Bronchial epithelial cell (primary cell): ENCODE data around the gene DDR1. TPM values are rescaled to one million over a fixed set of nuclear protein-coding genes. Genes with fewer than 3 reads are reported as not detected.
A peak's percentile ranks its signal among the peaks of the same experiment; 100 is the strongest.
"Not testable (repeated sequence)": the region's sequence is repeated elsewhere in the genome, so short reads cannot be mapped to it uniquely, and the experiment has no call there.

Experiments used
- DNase-seq: peaks from one replicate; pipeline ENCODE4 v3.0.0-alpha.2; 2010; ENCODE audit warnings: low read depth
- FAIRE-seq: peaks from 2 replicates; lab custom pipeline; 2011; peaks lifted over from hg19 to GRCh38; lab: Jason Lieb, UNC
- H3K27me3 ChIP-seq: 2 replicates; pipeline ENCODE4 v1.5.1; 2011; ENCODE audit warnings: low read length; ENCODE audit not compliant: control insufficient read depth, insufficient read depth
- H3K36me3 ChIP-seq: 2 replicates; pipeline ENCODE4 v1.5.1; 2011; ENCODE audit warnings: low read length; ENCODE audit not compliant: control insufficient read depth, insufficient read depth
- H3K4me3 ChIP-seq: 2 replicates; pipeline ENCODE4 v1.5.1; 2011; ENCODE audit warnings: mild to moderate bottlenecking, low read depth, low read length, control low read depth
- total RNA-seq: library from RNA; depleted of rRNA; stranded (reverse); fragments of >200 nt; gene quantifications from 2 replicates; pipeline ENCODE4 v1.2.1, GENCODE V29; 2014
- TF ChIP-seq, protein P1 (sequence below): IDR thresholded peaks from 2 replicates; pipeline ENCODE4 v1.5.1; 2011; ENCODE audit warnings: mild to moderate bottlenecking, moderate library complexity, low read length, control low read depth, inconsistent platforms; ENCODE audit not compliant: insufficient read depth, severe bottlenecking

DDR1 gene
- total RNA-seq, 1 donor from 2014 or later = 149 TPM

GRCh38 chr6:30897882-30898281, 13.6 kb downstream of the DDR1 start:
- no peak overlapping the region for H3K4me3 ChIP-seq
- DNase-seq (no peak), FAIRE-seq (no peak)
- peaks cover 44% of the 10 kb centered on the region for H3K36me3 ChIP-seq
- no peaks in the 10 kb centered on the region for H3K27me3 ChIP-seq
- TF ChIP-seq, protein P1, sequence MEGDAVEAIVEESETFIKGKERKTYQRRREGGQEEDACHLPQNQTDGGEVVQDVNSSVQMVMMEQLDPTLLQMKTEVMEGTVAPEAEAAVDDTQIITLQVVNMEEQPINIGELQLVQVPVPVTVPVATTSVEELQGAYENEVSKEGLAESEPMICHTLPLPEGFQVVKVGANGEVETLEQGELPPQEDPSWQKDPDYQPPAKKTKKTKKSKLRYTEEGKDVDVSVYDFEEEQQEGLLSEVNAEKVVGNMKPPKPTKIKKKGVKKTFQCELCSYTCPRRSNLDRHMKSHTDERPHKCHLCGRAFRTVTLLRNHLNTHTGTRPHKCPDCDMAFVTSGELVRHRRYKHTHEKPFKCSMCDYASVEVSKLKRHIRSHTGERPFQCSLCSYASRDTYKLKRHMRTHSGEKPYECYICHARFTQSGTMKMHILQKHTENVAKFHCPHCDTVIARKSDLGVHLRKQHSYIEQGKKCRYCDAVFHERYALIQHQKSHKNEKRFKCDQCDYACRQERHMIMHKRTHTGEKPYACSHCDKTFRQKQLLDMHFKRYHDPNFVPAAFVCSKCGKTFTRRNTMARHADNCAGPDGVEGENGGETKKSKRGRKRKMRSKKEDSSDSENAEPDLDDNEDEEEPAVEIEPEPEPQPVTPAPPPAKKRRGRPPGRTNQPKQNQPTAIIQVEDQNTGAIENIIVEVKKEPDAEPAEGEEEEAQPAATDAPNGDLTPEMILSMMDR = no peak

DNA sequence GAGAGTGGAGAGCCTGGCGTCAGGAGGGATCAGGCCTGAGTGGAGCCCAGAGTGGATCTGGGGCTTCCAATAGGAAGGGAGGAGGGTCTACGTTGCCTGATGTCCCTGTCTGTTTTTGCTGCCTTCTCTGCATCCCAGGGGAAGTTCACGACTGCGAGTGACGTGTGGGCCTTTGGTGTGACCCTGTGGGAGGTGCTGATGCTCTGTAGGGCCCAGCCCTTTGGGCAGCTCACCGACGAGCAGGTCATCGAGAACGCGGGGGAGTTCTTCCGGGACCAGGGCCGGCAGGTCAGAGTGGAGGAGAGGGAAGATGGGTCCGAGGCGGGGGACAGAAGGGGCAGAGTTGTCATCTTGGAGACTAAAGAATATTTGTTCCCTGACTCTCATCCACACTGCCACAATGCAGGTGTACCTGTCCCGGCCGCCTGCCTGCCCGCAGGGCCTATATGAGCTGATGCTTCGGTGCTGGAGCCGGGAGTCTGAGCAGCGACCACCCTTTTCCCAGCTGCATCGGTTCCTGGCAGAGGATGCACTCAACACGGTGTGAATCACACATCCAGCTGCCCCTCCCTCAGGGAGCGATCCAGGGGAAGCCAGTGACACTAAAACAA, 14.5 kb downstream of the DDR1 start:
- no peak for DNase-seq
- Histone ChIP-seq H3K36me3 (peaks cover 36% of the 10 kb centered on the region), H3K27me3 (no peaks in the 10 kb centered on the region), H3K4me3 (no peak overlapping the region)
- no peak for FAIRE-seq
- TF ChIP-seq, protein P1 = no peak

- H3K27me3 ChIP-seq = no peaks in the 10 kb centered on the region
- DNase-seq (no peak), FAIRE-seq (no peak)
- H3K4me3 ChIP-seq = no peak overlapping the region
- H3K36me3 ChIP-seq = peaks cover 21% of the 10 kb centered on the region
- TF ChIP-seq, protein P1 = no peak
Measured at GRCh38 chr6:30900863-30901417, 16.6 kb downstream of the DDR1 start.

- Histone ChIP-seq H3K27me3 (no peaks in the 10 kb centered on the region), H3K36me3 (peaks cover 20% of the 10 kb centered on the region), H3K4me3 (no peak overlapping the region)
- FAIRE-seq (no peak), DNase-seq (no peak)
- TF ChIP-seq, protein P1 = no peak
Measured at GRCh38 chr6:30901436-30901835, 17.1 kb downstream of the DDR1 start.

DNA sequence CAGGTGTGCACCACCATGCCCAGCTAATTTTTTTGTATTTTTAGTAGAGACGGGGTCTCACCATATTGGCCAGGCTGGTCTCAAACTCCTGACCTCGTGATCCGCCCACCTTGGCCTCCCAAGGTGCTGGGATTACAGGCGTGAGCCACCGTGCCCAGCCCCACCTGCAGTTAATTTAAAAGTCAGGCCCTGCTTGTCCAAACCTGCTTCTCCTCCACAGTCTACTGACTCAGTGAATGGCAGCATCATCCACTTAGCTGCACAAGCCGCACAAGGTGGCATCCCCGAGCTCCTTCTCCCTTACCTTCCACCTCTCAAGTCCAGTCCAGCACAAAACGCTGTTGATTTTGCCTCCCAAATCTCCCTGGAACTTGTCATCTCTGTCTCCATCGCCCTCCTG, 17.9 kb downstream of the DDR1 start:
- peak; percentile 84 for DNase-seq
- H3K36me3 ChIP-seq = peaks cover 19% of the 10 kb centered on the region
- FAIRE-seq = not testable (repeated sequence)

DNA sequence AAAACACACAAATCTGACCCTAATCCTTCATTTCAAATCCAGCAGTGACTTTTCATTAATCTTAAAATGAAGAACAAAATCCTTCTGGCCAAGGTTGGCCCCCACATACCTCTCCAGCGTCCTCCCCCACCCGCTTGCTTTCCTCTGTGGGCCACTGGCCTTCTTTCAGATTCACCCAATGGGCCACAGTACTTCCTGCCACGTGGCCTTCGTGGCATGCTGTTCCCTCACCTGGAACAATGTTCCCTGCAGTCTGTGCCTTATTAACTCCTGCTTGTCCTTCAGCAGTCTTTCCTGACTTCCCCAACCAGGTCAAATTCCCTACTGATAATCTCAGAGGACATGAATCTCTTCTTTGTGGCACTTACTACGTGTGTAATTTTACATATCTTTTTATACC, 18.4 kb downstream of the DDR1 start:
- Histone ChIP-seq H3K4me3 (no peak overlapping the region), H3K27me3 (no peaks in the 10 kb centered on the region), H3K36me3 (peaks cover 14% of the 10 kb centered on the region)
- TF ChIP-seq, protein P1 = no peak
- DNase-seq = no peak
- no peak for FAIRE-seq

More for the DNA sequence above, 17.9 kb downstream of the DDR1 start:
- H3K27me3 ChIP-seq, H3K4me3 ChIP-seq: not testable (repeated sequence)
